BLaER1 (cell line): ENCODE measurements around the gene EVC.

Experiments
- H3K27ac ChIP-seq: shearing (Covaris generic); formaldehyde crosslinking; 2 replicates; pipeline ENCODE4 v1.8.1; 2022
- H3K27me3 ChIP-seq: shearing (Covaris generic); formaldehyde crosslinking; 2 replicates; pipeline ENCODE4 v1.8.1; 2022
- H3K36me3 ChIP-seq: shearing (Covaris generic); formaldehyde crosslinking; 2 replicates; pipeline ENCODE4 v1.8.1; 2022
- H3K4me1 ChIP-seq: shearing (Covaris generic); formaldehyde crosslinking; 2 replicates; pipeline ENCODE4 v1.8.1; 2022
- H3K4me2 ChIP-seq: shearing (Covaris generic); formaldehyde crosslinking; 2 replicates; pipeline ENCODE4 v1.8.1; 2022
- H3K4me3 ChIP-seq: shearing (Covaris generic); formaldehyde crosslinking; 2 replicates; pipeline ENCODE4 v1.8.1; 2022
- H3K9ac ChIP-seq: shearing (Covaris generic); formaldehyde crosslinking; 2 replicates; pipeline ENCODE4 v1.8.1; 2022
- H3K9me3 ChIP-seq: shearing (Covaris generic); formaldehyde crosslinking; 2 replicates; pipeline ENCODE4 v1.8.1; 2022
- H4K20me1 ChIP-seq: shearing (Covaris generic); formaldehyde crosslinking; 2 replicates; pipeline ENCODE4 v1.8.1; 2022
- Cebpa-rat ChIP-seq: shearing (Covaris generic); IDR thresholded peaks from 2 replicates; pipeline ENCODE4 v1.8.1; 2022

Gene EVC

GRCh38 chr4:5863461-5864113, 152.6 kb downstream of the EVC start:
- Histone ChIP-seq H3K9ac (no peak overlapping the region), H3K9me3 (peaks cover 1% of the 10 kb centered on the region; the same call in 1 of the 2 replicates), H3K27ac (peak overlapping the region; percentile 47; the same call in 1 of the 2 replicates), H3K36me3 (peaks cover 74% of the 10 kb centered on the region), H4K20me1 (peaks cover 84% of the 10 kb centered on the region), H3K27me3 (no peaks in the 10 kb centered on the region), H3K4me3 (no peak overlapping the region), H3K4me2 (peak overlapping the region; percentile 49), H3K4me1 (peaks cover 72% of the 10 kb centered on the region)
- TF ChIP-seq Cebpa-rat: no peak
